Fibroblast of skin of right biceps (primary cell): ENCODE results near the gene CD9.
"Not testable (repeated sequence)": the region's sequence is repeated elsewhere in the genome, so short reads cannot be mapped to it uniquely, and the experiment has no call there.

Source experiments
- DNase-seq: peaks from one replicate; pipeline ENCODE4 v3.0.0-alpha.2; 2013

The CD9 gene

DNA sequence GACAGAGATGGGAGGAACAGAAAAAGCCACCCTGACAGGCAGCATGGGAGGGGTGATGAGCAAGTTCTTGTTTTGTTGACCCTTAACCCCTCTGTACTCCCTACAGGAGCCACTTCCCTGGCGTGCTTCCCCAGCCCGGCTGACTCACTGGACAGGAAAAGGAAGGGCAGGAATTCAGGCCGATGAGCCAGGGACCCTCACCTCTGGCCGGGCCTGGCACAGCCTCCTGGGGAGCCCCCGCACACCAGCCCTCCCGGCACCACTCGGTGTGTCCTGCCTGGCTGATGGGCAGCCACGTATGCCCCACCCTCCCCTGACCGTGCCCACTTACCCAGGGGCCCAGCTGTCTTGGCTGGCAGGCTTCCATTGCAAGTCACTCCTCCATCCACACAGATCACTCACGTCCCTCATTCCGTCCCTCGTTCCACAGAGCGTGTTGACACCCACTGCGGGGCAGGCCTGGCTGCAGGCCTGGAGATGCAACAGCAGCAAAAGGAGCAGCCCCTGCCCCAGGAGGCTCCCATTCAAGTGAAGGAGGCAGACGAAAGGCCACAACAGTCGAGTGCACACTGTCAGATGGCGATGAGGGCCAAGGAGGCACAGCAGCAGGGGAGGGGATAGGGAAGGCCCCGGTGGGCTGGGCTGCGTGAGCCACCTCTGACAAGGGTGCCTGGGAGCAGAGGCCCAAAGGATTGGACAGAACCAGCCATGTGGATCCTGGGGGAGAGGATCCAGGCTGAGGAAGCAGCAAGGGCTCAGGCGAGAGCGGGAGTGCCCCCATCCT, 19.7 kb upstream of the CD9 start:
- DNase-seq, result peak; percentile 49

DNA sequence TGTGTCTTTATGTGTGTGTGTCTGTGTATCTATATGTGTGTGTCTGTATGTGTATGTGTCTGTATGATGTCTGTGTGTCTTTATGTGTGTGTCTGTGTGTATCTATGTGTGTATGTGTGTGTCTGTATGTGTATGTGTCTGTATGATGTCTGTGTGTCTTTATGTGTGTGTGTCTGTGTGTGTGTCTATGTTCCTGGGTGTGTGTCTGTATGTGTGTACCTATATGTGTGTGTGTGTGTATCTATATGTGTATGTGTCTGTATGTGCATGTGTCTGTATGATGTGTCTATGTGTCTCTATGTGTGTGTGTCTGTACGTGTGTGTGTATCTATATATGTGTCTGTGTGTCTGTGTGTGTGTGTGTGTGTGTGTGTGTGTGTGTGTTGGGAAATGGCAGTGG, 19.0 kb upstream of the CD9 start:
- DNase-seq, result no peak

DNA sequence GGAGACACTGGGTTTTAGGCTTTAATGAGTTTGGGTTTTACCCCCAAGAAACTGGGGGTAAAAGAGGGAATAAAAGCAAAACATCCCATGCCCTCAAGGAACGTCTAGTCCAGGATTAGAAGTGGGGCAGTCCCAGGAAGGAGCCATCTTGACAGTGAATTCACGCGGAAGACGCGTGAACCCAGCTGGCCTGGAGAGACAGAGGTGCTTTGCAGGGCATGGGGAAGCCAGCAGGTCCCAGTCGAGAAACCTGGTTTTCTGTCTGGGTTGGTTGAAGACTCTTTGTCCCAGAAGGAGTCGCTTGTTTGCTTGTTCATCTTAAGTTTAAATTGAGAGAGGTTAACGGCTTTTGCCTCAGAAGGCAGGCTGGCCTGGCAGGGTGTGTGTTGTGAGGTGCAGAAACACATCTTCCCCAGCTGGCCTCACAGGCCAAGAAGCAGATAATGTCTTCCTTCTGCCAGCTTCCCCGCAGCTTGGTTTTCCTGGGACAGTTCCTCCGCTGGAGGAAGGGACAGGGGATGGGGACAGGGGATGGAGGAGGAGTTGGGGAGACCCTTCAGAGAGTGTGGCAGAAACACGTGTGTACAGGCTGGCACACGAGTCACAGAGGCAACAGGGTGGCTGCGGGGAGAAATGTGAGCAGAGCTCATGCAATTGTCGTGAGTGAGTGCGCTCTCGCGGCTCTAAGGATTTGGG, 18.5 kb upstream of the CD9 start:
- DNase-seq, result no peak

DNA sequence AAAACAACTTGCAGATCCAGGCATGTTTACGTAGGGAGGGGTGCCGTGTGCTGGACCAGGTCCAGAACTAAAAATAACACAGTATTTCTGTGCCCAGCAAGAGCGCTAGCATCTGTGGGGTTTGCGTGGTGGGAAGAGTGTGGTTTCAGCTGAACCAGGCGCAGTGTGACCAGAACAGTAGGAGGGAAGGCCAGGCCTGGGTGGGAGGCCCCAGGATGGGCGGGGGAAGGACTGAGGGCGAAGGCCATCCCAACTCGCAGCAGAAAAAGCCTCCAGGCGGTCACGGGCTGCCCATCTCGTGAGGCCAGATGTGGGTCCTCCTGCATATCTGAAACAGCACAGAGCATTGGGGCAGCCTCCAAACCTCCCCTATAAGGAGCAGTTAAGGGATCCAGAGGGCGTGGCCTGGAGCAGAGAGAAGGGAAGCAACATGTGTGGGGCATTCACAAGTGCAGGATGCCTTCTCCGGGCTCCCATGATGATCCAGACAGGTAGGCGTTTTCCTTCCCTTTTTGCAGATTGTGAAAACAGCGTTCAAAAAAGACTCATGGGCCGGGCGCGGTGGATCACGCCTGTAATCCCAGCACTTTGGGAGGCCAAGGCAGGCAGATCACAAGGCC, 17.8 kb upstream of the CD9 start:
- DNase-seq, result peak; percentile 71

DNA sequence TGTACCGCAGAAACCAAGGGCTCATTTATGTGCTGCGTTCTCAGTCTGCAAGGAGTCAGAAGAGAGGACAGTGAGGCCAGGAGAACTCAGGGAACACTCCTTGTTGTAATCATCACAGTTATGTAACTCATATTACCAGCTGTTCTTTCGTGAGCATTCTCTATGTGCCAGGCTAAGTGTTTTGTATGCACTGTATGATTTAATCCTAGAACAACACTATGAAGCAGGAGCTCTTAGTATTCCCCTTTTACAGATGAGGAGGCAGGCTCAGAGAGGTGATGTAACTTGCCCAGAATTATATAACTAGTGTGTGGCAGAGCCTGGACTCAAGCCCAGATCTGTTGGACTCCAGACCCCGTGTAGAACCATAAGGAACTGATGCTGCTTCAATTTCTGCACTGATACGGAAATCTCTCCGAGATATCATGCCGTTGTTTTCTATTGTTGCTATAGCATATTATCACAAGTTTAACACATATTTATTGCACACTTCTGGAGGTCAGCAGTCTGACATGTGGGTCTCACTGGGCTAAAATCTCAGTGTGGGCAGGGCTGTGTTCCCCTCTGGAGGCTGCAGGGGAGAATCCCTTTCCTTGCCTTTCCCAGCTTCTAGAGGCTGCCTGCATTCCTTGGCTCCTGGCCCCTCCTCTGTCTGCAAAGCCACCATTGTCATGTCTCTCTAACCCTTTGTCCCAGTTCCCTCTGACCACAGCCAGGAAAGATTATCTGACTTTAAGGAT, 16.3 kb upstream of the CD9 start:
- peak; percentile 53 for DNase-seq

DNA sequence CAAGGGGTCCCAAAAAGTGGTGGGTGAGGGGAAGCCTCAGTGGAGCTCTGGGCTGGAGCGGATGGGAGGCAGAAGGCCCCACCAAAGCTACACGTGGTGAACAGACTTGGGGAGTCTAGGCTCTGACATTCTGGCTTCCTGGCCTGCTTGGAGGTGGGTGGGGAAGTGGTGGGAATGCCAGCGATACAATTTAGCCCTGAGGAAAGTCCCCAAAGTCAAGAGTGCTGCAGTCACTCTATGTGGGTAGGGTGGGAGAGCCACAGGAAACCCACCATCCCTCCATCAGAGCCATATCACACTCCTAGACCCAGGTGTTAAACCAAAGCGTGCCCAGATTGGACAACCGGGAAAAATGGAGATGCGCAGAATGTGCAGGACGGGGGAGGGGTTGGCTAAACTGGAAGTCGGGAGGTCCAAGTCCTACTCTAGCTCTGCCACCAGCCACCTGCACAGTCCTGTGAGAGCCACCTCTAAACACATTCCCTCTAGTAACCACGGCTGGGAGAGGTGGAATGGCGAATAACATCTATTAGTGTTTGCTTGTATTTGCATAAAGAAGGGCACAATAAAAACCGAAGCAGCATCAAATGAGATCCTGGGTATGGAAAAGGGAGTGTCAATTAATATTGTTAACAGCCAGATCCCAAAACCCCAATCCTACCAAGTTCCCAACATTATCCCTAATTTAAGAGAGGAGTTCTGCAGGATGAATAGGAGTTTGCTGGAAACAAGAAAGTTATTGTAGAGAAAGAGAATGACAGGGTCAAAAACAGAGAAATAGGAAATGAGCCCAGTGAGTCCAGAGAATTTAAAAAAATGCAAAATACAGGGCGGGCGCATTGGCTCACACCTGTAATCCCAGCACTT, 14.0 kb upstream of the CD9 start:
- DNase-seq, result no peak

DNA sequence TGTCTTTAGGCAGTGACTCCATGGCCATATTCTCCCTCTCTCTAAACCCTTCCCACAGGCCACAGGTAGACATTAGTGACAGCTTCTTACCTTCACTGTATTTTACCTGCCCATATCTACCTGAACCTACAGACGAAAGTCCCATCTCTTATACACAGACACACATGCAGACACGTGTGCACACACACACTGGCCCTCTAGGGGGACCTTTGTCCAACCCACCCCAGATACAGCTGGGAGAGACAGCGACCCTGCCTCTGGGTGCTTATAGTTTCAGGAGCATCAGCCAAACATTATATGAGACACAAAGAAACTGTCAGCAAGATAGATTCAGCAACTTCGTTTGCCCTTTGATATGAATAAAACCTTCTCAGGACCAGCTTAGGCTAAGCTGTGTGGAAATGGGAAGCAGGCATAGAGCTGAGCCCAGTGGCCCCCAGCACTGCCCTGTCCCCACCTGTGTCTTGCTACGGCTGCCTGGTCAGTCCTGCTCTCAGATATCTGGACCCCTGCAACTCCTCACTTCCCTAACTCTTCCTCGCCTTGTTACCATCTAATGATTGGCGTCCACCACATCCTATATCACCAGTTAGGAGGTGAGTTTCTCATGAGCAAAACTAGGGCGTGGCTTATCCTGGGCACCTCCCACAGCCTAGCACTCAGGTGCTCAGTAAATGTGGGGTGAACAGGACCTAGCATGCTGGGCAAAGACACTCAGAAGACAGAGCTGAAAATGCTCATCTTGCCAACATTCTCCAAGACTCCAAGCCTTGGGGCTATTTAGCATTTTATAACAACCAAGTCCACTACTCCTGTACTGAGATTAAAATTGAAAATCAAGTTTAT, 12.0 kb upstream of the CD9 start:
- no peak for DNase-seq

DNA sequence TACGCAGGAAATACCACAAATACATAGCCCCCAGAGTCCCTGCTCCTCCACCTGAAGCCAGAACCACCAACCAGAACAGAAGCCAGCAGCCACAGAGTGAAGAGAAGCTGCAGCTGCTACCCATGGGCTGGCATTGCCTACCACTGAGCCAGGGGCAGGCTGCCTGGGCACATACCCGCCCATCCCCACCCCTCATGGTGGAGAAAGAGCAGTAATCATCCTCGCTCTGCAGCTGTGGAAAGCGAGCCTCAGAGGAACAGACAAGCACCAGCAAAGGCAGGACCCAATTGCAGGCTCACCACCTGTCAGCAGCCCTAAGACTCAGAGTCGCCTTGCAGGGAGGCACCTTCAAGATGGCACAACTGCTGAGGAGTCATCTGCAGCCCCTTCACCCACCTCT, 11.2 kb upstream of the CD9 start:
- no peak for DNase-seq

DNA sequence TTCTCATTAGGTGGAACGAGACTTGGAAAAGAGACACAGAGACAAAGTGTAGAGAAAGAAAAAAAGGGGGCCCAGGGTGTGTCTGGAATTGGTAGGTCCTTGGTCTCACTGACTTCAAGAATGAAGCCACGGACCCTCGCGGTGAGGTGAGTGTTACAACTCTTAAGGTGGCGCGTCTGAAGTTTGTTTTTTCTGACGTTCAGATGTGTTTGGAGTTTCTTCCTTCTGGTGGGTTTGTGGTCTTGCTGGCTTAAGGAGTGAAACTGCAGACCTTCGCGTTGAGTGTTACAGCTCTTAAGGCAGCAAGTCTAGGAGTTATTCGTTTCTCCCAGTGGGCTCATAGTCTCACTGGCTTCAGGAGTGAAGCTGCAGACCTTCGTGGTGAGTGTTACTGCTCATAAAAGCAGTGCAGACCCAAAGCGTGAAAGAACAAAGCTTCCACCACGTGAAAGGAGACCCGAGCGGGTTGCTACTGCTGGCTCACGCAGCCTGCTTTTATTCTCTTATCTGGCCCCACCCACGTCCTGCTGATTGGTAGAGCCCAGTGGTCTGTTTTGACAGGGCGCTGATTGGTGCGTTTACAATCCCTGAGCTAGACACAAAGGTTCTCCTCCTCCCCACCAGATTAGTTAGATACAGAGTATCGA, 10.1 kb upstream of the CD9 start:
- not testable (repeated sequence) for DNase-seq

DNA sequence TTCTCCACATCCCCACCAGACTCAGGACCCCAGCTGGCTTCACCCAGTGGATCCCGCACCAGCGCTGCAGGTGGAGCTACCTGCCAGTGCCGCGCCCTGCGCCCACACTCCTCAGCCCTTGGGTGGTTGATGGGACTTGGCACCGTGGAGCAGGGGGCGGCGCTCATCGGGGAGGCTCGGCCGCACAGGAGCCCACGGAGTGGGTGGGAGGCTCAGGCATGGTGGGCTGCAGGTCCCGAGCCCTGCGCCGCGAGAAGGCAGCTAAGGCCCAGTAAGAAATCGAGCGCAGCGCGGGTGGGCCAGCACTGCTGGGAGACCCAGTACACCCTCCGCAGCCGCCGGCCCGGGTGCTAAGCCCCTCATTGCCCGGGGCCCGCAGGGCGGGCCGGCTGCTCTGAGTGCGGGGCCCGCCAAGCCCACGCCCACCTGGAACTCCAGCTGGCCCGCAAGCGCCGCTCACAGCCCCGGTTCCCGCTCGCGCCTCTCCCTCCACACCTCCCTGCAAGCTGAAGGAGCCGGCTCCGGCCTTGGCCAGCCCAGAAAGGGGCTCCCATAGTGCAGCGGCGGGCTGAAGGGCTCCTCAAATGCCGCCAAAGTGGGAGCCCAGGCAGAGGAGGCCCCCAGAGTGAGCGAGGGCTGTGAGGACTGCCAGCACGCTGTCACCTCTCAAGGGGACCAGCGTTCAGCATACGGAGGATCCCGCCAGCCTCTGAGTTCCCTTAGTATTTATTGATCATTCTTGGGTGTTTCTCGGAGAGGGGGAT, 9.3 kb upstream of the CD9 start:
- not testable (repeated sequence) for DNase-seq

DNA sequence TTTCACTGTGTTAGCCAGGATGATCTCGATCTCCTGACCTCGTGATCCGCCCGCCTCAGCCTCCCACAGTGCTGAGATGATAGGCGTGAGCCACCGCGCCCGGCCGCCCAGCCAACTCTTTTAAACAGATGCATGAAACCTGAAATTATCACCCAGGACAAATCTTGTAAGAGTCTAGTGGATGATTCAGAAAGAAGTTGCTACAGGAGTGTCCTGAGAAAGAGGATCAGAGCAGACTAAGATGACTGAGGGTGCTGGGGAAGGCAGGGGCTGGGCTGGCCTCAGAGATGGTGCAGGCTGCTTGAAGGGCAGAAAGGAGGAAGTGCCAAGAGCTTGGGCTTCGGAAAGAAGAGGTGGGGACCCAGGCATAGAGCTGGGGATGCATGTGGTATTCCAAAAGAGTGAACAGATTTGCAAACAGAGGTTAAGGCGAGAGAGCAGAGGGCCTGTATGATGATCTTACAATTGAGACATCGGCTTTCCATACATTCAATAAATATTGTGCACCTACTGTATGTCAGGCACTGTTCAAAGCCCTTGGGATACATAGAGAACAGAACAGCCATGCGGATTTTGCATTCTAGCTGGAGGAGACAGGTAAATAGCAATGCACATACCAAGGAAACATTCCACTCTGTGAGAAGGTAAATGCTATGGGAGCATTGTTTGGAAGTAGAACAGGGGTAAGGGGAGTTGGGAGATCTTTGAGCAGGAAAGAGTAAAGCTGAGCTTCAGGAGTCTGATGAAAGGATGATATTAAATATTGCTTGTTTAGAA, 7.4 kb upstream of the CD9 start:
- DNase-seq, result no peak

DNA sequence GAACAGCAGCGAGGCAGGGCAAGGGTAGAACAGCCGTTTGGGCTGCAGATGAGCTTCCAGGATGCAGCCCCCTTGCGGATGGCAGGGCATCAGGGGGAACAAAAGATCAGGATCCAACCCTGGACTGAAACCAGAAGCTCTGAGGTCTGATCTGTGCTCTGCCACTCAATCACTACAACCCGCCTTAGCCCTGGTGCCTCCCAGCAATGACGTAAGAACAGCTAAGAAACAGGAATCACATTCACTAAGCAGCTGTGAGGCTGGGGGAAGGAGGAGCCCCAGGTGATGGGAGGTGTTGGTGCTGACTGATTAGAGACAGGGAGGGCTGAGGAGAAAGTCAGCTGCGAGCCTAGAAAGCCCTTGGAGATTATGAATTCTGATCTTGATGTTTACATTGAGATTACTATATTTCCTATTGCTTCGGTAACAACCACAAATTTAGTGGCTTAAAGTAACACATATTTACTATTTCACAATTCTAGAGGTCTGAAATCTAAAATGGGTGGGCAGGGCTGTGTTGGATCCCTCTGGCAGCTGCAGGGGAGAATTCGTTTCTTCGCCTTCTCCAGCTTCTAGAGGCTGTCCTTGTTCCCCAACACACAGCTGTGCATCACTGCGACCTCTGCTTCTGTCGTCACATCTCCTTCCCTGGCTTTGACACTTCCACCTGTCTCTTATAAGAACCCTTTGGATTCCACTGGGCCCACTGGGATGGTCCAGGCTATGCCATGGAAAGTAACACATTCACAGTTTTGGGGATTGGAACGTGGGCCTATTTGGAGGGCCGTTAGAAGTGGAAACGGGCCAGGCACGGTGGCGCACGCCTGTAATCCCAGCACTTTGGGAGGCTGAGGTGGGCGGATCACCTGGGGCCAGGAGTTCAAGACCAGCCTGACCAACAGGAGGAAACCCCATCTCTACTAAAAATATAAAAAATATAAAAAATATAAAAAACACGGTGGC, 6.1 kb upstream of the CD9 start:
- DNase-seq, result no peak

DNA sequence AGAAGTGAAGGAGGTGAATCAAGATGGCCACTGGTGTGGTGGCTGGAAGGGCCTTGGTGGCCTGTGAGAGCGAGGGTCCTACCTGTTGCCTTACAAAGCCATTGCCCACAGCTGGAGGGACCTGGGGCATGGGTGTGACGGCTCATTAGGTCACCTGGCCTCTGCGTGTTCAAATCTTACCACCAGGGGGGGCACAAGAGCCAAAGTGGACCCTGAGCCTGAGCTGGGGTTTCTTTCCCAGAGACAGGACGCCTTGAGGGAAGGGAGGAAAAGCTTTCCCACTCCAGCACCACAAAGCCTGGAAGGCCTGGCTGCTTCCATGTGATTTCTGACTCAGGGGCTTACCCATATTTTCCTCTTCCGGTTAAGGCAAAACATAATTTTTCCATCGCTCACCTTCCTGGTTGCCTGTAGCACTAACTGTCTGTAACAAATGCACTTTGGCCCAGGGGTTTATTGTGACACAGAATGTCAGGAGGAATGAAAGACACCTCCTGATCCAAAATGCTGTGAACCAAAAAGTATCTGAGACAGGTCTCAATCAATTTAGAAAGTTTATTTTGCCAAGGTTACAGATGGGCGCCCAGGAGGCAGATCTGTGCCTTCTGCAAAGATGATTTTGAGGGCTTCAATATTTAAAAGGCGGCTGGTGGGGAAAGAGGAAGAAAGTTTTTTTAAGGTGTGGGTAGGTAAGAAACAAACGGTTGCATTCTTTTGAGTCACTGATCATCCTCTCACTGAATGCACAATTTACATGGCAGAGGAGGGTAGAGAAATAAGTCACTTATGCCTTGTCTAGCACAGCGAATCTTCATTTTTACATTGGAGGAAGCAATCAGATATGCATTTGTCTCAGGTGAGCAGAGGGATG, 4.3 kb upstream of the CD9 start:
- peak; percentile 86 for DNase-seq

DNA sequence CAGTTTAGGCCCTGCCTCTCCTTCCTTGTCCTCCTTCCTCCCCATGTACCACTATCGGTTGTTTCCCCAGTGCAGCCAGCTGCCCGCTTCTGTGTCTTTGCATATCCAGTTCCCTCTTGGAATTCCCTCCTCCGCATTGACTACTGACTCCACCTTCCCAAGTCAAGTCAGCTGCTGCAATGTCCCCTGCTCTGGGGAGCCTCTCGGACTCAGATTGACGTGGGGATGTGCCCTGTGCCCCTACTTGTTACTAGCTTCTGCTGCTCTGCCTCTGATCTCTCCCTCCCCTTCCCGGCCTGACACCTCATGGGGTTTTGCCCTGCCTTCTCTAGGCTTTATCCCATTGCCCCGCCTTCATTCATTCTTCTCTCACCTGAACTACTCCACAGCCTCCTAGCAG, 2.1 kb upstream of the CD9 start:
- no peak for DNase-seq

DNA sequence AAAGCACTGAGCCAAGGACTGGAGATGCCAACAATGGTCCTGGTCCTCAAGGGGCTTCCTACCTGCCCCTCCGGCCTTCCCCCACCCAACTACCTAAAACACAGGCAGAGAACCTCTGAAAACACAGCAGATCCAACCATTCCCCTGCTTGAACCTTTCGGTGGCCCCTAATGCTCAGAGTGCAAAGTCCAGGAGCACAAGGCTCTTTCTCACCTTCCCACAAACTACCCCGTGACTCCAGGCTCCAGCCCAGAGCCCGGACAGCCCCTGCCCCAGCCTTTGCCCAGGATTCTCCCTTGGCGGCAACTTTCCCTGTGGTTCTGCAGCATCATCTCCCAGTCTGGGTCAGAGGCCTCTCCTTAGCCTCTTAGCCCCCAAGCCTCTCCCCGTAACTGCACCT, 1.6 kb upstream of the CD9 start:
- no peak for DNase-seq

DNA sequence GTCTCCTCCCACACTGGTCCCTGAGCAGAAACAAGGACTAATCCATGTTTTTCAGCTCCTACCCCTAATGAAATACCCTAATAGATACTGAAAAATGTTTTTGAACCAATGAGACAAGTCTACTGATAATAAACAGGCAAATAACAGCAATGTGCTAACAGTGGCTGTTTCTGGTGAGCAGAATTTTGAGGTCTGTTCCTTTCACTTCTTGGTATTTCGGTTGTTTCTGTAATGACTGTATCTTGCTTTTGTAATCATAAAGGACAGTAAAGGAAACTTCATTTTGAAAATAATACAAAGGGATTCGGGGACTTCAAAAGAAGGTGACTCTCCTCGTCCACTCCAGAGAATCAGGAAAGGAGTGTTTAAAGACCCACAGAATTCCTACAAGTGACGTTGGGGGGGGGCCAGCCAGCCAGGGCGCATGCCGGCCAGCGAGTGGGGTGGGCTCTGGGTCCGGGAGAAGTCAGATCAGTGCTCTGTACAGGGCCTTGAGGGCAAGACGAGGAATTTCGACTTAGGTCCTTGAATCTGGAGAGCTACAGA, 1.1 kb upstream of the CD9 start:
- DNase-seq, result no peak
